COLO668 (cell line): ENCODE data around the gene C12orf57.
A peak's percentile ranks its signal among the peaks of the same experiment; 100 is the strongest.
"Not testable (repeated sequence)": the region's sequence is repeated elsewhere in the genome, so short reads cannot be mapped to it uniquely, and the experiment has no call there.

Source experiments
- DNase-seq: peaks from one replicate; lab custom pipeline; 2025; ENCODE audit not compliant: unreplicated experiment; lab: John Stamatoyannopoulos, UW

The C12orf57 gene, protein sequence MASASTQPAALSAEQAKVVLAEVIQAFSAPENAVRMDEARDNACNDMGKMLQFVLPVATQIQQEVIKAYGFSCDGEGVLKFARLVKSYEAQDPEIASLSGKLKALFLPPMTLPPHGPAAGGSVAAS

DNA sequence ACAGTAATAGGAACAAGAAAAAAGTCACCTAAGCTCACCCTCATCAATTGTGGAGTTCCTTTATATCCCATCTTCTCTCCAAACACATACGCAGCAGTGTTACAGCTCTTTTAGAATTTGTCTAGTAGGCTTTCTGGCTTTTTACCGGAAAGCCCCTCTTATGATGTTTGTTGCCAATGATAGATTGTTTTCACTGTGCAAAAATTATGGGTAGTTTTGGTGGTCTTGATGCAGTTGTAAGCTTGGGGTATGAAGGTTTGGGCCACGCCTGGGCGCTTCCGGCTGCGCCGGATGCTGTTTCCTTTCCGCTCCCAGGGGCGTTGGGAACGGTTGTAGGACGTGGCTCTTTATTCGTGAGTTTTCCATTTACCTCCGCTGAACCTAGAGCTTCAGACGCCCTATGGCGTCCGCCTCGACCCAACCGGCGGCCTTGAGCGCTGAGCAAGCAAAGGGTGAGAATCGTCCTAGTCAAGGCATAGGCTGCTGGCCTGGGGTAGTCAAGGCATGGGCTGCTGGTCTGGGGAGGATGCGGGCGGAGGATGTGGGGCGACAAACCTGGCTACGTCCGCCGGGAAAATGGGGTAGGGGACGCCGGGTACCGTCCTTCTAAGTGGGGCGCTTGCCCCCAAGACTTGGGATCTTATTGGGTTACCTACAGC is at the start of gene C12orf57, which contains the start of gene RNU7-1:
Gene C12orf57, plus strand, starts transcription at position 301 of the 659 bp plus-strand sequence. Its CDS starts 100 bp downstream, at position 401.
Gene RNU7-1, plus strand, starts transcription at position 95 of the 659 bp plus-strand sequence.
- DNase-seq, result peak; percentile 81

DNA sequence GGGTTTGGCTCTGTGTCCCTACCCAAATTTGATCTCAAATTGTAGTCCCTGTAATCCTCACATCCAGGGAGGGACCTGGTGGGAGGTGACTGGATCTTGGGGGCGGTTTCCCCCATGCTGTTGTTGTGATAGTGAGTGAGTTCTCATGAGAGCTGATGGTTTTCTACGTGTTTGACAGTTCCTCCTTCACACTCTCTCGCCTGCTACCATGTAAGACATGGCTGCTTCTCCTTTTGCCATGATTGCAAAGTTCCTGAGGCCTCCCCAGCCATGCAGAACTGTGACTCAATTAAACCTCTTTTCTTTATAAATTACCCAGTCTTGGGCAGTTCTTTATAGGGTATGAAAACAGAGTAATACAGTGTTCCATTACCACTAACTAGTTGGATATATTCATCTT is 49.5 kb upstream of the C12orf57 start:
- no peak for DNase-seq

- no peak for DNase-seq
Measured at GRCh38 chr12:6896846-6897435, 46.9 kb upstream of the C12orf57 start.

GRCh38 chr12:6899427-6899826 is 44.4 kb upstream of the C12orf57 start:
- no peak for DNase-seq

DNA sequence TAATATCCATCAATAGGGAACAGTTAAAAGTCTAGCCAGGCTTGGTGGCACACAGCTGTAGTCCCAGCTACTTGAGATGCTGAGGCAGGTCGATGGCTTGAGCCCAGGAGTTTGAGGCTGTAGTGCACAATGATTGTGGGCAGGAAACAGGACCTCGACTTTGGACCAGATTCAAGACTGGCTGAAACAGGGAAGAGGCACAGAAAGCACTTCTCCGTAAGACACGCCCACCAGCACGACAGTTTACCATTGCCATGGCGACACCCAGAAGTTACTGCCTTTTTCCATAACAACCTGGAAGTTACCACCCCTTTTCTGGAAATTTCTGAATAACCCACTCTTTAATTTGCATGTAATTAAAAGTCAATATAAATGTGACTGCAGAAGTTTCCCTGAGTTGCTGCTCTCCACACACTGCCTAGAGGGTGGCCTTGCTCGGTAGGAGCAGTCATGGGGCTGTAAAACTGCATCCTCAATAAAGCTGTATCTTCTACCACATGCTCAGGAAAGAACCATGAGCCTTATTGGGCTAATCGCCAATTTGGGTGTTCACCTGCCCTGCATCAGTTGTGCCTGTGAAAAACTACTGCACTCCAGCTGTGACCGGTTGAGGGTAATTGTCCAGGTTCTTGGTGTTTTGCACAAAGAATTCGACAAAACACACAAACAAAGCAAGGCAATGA is 43.8 kb upstream of the C12orf57 start:
- no peak for DNase-seq

GRCh38 chr12:6902448-6902847 is 41.4 kb upstream of the C12orf57 start:
- no peak for DNase-seq

- no peak for DNase-seq
Measured at GRCh38 chr12:6903722-6904121, 40.1 kb upstream of the C12orf57 start.

GRCh38 chr12:6904280-6905276 is 39.2 kb upstream of the C12orf57 start, which contains the start of gene LRRC23:
Gene LRRC23 (plus strand): TSS chr12:6904822. CDS start chr12:6905634, 812 bp downstream.
- peak; percentile 94 for DNase-seq

- DNase-seq, result no peak
Measured at GRCh38 chr12:6905414-6906040, 38.3 kb upstream of the C12orf57 start.

DNA sequence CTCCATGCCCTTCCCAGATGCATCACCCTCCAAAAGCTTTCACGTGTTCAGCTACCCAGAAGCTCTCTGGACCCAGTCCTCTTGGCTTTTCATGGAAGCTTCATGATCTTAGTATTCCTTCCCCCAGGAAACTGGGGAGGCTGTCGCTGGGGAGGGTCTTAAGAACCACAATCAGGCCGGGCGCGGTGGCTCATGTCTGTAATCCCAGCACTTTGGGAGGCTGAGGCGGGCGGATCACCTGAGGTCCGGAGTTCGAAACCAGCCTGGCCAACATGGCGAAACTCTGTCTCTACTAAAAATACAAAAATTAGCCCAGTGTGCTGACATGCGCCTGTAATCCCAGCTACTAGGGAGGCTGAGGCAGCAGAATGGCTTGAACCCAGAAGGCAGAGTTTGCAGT is 35.7 kb upstream of the C12orf57 start:
- DNase-seq, result not testable (repeated sequence)

DNA sequence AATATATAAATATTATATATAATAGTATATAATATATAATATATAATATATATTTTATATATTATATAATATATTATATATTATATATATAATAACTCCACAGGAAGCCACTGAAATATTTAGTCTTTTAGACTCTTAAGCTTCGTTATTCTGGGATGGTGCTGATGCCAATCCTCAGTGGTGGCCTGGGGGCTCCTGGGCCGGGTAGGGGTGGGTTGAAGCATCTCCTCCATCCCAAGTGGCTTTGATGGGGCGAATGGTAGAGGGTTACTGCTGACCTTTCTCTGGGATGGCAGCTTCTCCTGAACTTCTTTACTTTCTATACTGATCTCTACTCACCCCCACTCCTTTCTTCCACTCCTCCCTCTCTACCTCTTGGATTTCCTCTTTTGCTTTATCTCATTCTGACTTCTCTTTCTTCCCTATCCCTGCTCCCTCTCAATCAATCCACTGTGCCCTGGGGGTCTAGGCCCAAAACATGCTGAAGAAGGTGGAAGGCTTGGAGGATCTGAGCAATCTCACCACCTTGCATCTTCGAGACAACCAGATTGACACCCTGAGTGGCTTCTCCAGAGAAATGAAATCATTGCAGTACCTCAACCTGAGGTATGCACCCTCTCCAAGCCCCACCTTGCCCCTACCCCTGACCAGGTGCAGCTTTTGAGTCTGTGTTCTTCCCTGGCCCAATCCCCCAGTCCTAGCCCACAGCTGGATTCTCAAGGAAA is 34.2 kb upstream of the C12orf57 start:
- DNase-seq, result no peak

DNA sequence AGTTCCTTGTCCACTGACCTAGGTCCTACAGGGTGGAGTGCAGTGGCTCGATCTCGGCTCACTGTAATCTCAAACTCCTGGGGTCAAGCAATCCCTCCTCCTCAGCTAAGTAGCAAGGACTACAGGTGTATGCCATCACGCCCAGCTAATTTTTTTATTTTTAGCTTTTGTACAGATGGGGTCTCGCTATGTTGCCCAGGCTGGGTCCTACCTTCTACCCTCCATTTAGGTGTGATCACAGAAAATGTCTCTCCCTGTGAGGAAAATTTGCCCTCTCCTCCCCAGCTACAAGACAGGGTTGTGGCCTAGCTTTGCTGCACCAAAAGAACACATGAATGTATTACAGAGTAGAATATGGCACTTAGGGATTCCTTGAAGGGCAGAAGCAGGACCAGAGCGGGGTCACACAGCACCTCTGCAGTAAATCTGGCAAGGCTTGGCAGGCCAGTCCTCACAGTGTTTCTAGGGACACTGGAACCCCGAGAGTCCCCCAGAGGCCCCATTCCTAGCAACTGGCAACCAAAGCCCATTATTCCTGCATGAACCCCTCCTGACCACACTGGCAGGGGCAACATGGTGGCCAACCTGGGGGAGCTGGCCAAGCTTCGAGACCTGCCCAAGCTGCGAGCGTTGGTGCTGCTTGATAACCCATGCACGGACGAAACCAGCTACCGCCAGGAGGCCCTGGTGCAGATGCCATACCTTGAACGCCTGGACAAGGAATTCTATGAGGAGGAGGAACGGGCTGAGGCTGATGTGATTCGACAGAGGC is 31.5 kb upstream of the C12orf57 start:
- no peak for DNase-seq

DNA sequence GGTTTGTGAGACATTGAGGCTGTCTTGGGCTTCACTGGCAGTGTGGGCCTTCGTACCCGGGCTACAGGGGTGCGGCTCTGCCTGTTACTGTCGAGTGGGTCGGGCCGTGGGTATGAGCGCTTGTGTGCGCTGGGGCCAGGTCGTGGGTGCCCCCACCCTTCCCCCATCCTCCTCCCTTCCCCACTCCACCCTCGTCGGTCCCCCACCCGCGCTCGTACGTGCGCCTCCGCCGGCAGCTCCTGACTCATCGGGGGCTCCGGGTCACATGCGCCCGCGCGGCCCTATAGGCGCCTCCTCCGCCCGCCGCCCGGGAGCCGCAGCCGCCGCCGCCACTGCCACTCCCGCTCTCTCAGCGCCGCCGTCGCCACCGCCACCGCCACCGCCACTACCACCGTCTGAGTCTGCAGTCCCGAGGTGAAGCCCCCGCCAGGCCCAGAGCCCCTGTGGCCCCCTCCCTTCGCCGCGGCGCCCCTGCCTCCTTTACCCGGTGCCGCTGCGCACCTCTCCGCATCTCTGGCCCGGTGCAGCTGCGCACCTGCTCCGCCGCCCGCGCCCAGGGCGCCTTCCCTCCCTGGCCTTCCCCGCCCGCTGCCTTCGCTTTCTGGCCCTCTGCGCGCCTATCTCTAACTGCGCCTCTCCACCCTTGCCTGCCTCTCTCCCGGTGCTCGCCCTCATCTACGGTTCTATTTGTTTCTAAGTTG is 29.4 kb upstream of the C12orf57 start, which contains the start of gene ENO2:
Gene ENO2, plus strand, starts transcription at position 335 of the 701 bp plus-strand sequence. CDS start 1,253 bp downstream, outside the sequence.
- DNase-seq, result peak; percentile 79

DNA sequence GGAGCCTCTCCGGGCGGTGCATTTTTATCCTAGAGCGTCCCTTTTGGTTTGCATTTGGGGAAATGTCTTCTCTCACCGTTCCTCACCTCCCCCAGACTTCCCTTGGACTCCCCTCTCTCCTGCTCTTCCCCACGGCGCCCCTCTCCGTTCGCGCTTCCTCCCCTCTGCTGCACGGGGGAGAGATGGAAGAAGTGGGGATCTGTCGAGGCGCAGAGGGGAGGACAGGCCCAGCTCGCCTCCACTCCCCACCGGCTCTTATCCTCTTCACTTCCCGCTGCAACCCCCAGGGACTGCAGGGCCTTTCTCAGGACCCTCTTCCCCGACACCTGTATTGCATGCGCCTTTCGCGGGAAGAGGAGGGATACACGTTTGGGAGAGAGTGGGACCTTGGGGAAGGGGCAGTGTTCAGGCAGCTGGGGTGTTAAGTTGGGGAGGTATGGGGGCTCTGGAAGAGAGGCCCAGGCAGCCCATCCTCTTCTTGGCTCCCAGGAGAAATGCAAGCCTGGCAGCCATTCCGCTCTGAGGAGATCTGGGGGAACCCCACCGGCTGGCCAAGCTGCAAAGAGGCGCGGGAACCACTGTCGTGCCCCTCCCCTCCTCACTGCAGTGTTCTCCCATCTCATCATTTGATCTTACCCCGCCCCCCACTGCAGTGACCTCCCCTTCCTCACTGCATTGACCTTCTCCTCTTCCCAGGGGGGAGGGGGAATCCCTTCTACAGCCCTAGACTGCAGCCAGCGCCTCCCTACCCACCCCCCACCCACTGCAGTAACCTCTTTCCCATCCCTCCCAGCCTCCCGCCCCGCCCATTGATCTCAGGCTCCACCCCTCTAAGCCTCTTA is 28.7 kb upstream of the C12orf57 start:
- DNase-seq, result peak; percentile 19

GRCh38 chr12:6915789-6916285 is 28.0 kb upstream of the C12orf57 start:
- DNase-seq, result no peak

DNA sequence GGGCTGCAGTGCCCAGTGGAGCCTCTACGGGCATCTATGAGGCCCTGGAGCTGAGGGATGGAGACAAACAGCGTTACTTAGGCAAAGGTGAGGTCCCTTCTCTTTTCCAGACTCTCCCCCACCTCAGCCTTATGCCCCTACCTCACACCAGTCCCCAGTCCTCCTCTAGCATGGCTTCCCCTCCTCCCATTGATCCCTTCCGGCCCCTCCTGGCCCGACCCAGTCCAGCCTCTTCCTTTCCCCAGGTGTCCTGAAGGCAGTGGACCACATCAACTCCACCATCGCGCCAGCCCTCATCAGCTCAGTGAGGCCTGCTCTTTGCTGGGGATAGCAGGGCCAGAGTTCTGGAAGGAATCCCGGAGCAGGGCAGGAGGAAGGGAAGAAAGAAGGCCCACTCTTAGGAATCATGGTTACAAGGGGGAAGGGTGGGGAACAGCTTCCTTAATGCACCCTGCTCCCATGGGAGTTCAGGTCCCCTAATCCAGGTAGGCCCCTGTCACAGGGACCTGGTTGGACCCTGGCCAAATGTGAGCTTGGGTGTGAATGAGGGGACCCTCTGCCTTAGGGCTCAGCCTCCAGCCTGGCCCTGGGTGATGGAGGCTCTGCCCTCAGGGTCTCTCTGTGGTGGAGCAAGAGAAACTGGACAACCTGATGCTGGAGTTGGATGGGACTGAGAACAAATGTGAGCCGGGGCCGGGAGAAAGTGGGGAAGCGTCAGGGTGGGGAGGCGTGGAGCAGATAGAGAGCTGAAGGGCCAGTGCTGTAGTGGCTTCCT is 27.2 kb upstream of the C12orf57 start:
- DNase-seq, result no peak
